ENCODE data around the gene CLOCK. TPM values are rescaled to one million over a fixed set of nuclear protein-coding genes. Genes with fewer than 3 reads are reported as not detected.

CLOCK gene
- total and polyA plus RNA-seq, 9 of the 15 experiments (the other 6 are each of a cell fraction or from before 2014, with no cell fraction given) = 3.7 to 14.4 (median 9.4) TPM

- TF ChIP-seq RBM15 (IDR thresholded peaks at IDR 0.05; ENCODE audit: insufficient read depth, low read length) = no peak
- TF ChIP-seq RREB1 (CRISPR knock-in tag; IDR thresholded peaks at IDR 0.05) = no peak
- TF ChIP-seq ZNF609 (CRISPR knock-in tag; IDR thresholded peaks at IDR 0.05; ENCODE audit: borderline replicate concordance) = no peak
- no peak for TF ChIP-seq HDAC8 (tag; IDR thresholded peaks at IDR 0.05)
- no peak for TF ChIP-seq ZNF146 (CRISPR knock-in tag; IDR thresholded peaks at IDR 0.05; ENCODE audit: unreplicated experiment)
- TF ChIP-seq SMAD1 (IDR thresholded peaks at IDR 0.05; ENCODE audit: low read depth, low read length, partially characterized antibody) = no peak
- TF ChIP-seq SRSF1 (IDR thresholded peaks at IDR 0.05; ENCODE audit: low read depth, low read length) = no peak
- TF ChIP-seq CUX1 (CRISPR knock-in tag; IDR thresholded peaks at IDR 0.05) = no peak
Observed at GRCh38 chr4:55491486-55491885, 55.2 kb downstream of the CLOCK start (continued).

All from K562 (cell line).